ENCODE data around the gene ABCB8.

DNA sequence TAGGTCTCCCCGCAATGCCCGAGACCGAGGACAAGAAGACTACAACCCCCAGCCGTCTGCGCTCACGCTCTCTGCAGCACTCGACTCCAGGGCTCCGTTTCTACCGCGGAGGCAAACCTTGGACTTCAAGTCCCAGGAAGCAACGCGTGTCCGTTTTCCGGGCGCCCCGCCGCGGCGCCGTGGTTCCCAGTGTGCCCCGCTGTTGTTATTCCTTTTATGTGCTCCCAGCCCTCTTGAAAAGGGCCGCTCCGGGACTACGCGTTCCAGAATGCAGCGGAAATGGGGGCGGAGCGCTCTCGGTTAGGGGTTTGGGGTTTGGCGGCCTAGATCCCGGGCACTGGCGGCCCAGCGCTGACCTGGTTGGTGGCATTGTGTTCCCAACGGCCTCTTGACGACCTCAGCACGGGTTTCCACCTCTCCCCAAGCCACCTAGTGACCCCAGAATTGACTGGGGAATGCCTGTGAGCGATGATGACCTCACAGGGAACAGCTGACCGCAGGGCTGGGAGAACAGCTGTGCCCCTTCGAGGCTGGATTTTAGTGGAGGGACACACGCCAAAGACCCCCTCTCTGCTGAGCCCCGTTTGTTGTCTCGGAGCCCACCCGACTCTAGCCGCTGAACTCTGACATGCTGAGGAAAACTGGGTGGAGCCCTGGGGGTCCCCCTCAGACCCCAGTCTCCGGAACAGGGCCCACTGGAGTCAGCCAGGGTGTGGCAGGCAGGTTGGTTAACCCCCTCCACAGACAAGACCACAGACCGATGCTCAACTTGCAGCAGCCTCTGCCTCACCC is 29.9 kb downstream of the ABCB8 start:
- TF ChIP-seq, protein P1, sequence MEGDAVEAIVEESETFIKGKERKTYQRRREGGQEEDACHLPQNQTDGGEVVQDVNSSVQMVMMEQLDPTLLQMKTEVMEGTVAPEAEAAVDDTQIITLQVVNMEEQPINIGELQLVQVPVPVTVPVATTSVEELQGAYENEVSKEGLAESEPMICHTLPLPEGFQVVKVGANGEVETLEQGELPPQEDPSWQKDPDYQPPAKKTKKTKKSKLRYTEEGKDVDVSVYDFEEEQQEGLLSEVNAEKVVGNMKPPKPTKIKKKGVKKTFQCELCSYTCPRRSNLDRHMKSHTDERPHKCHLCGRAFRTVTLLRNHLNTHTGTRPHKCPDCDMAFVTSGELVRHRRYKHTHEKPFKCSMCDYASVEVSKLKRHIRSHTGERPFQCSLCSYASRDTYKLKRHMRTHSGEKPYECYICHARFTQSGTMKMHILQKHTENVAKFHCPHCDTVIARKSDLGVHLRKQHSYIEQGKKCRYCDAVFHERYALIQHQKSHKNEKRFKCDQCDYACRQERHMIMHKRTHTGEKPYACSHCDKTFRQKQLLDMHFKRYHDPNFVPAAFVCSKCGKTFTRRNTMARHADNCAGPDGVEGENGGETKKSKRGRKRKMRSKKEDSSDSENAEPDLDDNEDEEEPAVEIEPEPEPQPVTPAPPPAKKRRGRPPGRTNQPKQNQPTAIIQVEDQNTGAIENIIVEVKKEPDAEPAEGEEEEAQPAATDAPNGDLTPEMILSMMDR (IDR thresholded peaks at IDR 0.05): no peak
- no peak for TF ChIP-seq EP300 (IDR thresholded peaks at IDR 0.05)
